Activated B cell treated with CpG ODN at 0.5 μM for 24 hours (primary cell): ENCODE measurements around the gene EXOSC9. TPM values are rescaled to one million over a fixed set of nuclear protein-coding genes. Genes with fewer than 3 reads are reported as not detected.
"Not testable (repeated sequence)": the region's sequence is repeated elsewhere in the genome, so short reads cannot be mapped to it uniquely, and the experiment has no call there.

Experiments used
- ATAC-seq: fragments of 200-7000 bp; cut with Tn5 transposase; one replicate; pipeline ENCODE4 v1.10.0; 2021; ENCODE audit warnings: low read depth, mild to moderate bottlenecking, moderate library complexity
- CTCF ChIA-PET: fragments of 350-600 bp; sonication (Branson Sonifier 250); formaldehyde crosslinking; loops from one replicate; lab custom pipeline; 2021; ENCODE audit warnings: antibody characterized with exemption; lab: Charles Lee
- POLR2A ChIA-PET: fragments of 350-600 bp; sonication (Branson Sonifier 250); formaldehyde crosslinking; loops from one replicate; lab custom pipeline; 2021; ENCODE audit warnings: antibody characterized with exemption; lab: Charles Lee
- DNase-seq: peaks from one replicate; pipeline ENCODE4 v3.0.0; 2022
- H3K27ac Mint-ChIP-seq: one replicate; pipeline ENCODE4 v1.8.0; 2020; ENCODE audit warnings: mixed read lengths
- H3K27me3 Mint-ChIP-seq: one replicate; pipeline ENCODE4 v1.8.0; 2021; ENCODE audit warnings: mixed read lengths
- H3K36me3 Mint-ChIP-seq: one replicate; pipeline ENCODE4 v1.8.0; 2021; ENCODE audit warnings: low read depth, mixed read lengths
- H3K4me1 Mint-ChIP-seq: one replicate; pipeline ENCODE4 v1.8.0; 2021; ENCODE audit warnings: mixed read lengths
- H3K4me3 Mint-ChIP-seq: one replicate; pipeline ENCODE4 v1.8.0; 2020; ENCODE audit warnings: mild to moderate bottlenecking, mixed read lengths
- H3K9me3 Mint-ChIP-seq: one replicate; pipeline ENCODE4 v1.8.0; 2020; ENCODE audit warnings: mixed read lengths
- intact Hi-C: fragments of 100-400 bp; cut with micrococcal nuclease; formaldehyde crosslinking; loops from one replicate; pipeline ENCODE4 v1.15.1; 2024
- total RNA-seq: library from RNA; stranded (reverse); gene quantifications from 2 replicates; pipeline ENCODE4 v1.2.3, GENCODE V29; 2022
- TF ChIP-seq, protein P1 (sequence below): fragments of 200-600 bp; IDR thresholded peaks from one replicate; pipeline ENCODE4 v1.8.0; 2022; ENCODE audit warnings: antibody characterized with exemption, mild to moderate bottlenecking

EXOSC9 gene, protein sequence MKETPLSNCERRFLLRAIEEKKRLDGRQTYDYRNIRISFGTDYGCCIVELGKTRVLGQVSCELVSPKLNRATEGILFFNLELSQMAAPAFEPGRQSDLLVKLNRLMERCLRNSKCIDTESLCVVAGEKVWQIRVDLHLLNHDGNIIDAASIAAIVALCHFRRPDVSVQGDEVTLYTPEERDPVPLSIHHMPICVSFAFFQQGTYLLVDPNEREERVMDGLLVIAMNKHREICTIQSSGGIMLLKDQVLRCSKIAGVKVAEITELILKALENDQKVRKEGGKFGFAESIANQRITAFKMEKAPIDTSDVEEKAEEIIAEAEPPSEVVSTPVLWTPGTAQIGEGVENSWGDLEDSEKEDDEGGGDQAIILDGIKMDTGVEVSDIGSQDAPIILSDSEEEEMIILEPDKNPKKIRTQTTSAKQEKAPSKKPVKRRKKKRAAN
- 37.5 and 39.1 TPM in 2 replicates for total RNA-seq

DNA sequence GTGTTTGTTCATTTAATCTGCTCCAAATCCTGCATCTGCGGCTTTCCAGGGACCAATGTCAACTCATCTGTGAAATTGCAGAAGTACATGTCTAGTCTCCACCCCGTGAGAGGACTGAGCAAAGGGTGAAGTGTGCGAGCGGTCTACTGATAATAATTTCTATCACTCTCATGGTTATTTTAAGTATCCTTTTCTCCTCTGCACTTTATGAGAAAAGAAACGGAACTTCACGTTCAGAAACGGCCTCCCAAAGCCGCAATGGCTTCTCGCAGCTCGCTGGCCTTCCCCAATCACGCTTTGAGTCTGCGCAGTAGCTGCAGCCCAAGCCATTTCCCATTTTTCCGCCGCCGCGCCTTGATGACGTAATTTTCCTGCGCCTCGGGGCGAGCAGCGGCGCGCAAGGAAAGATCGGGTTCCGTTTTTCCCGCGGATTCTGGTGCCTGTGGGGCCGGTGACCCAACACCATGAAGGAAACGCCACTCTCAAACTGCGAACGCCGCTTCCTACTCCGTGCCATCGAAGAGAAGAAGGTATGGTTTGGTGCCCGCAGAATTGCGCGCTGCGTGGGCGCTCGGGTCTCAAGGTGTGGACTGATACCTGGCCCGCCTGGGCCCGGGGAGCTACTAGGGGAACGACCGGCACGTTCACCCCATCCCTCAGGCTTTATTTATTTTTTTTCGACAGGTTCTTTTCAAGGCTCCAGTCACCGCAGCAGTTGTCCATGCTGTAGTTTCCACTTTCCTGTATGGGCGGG, at the start of gene EXOSC9:
Gene EXOSC9, plus strand, starts transcription at position 363 of the 754 bp plus-strand sequence. Its CDS starts 102 bp downstream, at position 465.
- POLR2A ChIA-PET: interaction anchor here (0.7 to 2.6 kb wide), 8 partner anchors 8 to 130 kb away, joined by 3 to 22 read pairs (median 4); partner anchors contain the start of genes ANXA5, BBS7 and CCNA2
- CTCF ChIA-PET: interaction anchor here (0.7 kb wide), 1 partner anchor 105 kb away, joined by 3 read pairs; the partner anchor contains the start of gene ANXA5
- Mint-ChIP-seq H3K36me3 (peaks cover 37% of the 10 kb centered on the region), H3K4me3 (peak within 1 kb of the TSS; percentile 96), H3K27me3 (no peaks in the 10 kb centered on the region), H3K27ac (peak within 1 kb of the TSS; percentile 100), H3K4me1 (peaks cover 31% of the 10 kb centered on the region), H3K9me3 (no peaks in the 10 kb centered on the region)
- peak; percentile 94 for DNase-seq
- TF ChIP-seq, protein P1, sequence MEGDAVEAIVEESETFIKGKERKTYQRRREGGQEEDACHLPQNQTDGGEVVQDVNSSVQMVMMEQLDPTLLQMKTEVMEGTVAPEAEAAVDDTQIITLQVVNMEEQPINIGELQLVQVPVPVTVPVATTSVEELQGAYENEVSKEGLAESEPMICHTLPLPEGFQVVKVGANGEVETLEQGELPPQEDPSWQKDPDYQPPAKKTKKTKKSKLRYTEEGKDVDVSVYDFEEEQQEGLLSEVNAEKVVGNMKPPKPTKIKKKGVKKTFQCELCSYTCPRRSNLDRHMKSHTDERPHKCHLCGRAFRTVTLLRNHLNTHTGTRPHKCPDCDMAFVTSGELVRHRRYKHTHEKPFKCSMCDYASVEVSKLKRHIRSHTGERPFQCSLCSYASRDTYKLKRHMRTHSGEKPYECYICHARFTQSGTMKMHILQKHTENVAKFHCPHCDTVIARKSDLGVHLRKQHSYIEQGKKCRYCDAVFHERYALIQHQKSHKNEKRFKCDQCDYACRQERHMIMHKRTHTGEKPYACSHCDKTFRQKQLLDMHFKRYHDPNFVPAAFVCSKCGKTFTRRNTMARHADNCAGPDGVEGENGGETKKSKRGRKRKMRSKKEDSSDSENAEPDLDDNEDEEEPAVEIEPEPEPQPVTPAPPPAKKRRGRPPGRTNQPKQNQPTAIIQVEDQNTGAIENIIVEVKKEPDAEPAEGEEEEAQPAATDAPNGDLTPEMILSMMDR: no peak
- intact Hi-C loops: loop anchor here (1.0 to 5.0 kb wide), 6 partner anchors 22 to 1121 kb away; partner anchors contain the start of genes ANXA5, BBS12, BBS7 and BLTP1
- peak; percentile 81 for ATAC-seq

DNA sequence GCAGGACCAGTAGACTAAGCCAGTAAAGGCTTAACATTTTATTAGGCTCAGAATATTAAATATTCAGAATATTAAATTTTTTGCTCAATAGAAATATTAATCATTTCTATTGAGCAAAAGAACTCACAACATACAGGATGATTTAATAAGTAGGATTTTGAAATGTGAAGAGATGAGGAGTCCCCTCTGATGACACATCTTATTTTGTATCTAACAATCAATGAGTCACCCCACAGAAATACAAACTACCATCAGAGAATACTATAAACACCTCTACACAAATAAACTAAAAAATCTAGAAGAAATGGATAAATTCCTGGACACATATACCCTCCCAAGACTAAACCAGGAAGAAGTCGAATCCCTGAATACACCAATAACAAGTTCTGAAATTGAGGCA, 49.0 kb upstream of the EXOSC9 start:
- H3K27ac Mint-ChIP-seq, CTCF ChIA-PET, H3K9me3 Mint-ChIP-seq, H3K4me1 Mint-ChIP-seq, H3K4me3 Mint-ChIP-seq, ATAC-seq, DNase-seq, POLR2A ChIA-PET, intact Hi-C loops, H3K36me3 Mint-ChIP-seq: not testable (repeated sequence)
- peaks cover 34% of the 10 kb centered on the region for H3K27me3 Mint-ChIP-seq

DNA sequence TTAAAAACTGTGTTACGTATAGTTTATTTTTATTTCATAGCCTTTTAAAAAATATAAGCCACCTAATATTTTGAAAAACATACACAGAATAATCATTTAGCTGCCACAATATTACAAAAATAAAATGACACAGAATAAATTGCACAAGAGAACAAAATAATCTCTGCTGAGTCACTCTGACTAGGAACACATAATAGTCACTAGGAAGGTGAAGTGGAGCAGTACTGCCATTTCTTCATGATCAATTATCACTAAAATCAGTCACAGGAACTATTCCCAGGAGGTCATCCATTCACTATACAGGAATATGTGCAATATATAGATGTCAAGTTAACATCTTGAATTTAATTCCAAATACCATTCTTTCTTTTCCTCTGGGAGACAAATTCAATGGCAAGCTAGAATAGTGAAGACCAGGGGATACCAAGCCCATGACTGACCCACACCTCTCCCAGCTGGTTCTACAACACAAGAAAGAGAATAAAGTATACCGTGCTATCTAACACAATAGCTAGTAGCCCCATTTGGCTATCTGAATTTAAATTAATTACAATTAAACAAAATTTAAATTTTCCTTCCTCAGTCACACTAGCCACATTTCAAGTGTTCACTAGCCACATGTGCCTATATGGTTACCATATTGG, 42.1 kb upstream of the EXOSC9 start:
- Mint-ChIP-seq H3K9me3 (peaks cover 3% of the 10 kb centered on the region), H3K4me1 (peaks cover 2% of the 10 kb centered on the region), H3K36me3 (no peaks in the 10 kb centered on the region), H3K27me3 (peaks cover 46% of the 10 kb centered on the region), H3K4me3 (no peak overlapping the region), H3K27ac (no peak overlapping the region)
- DNase-seq (no peak), ATAC-seq (no peak)
- intact Hi-C loops: no loop called here
- POLR2A ChIA-PET: no interaction called here
- TF ChIP-seq, protein P1: no peak
- CTCF ChIA-PET: no interaction called here

DNA sequence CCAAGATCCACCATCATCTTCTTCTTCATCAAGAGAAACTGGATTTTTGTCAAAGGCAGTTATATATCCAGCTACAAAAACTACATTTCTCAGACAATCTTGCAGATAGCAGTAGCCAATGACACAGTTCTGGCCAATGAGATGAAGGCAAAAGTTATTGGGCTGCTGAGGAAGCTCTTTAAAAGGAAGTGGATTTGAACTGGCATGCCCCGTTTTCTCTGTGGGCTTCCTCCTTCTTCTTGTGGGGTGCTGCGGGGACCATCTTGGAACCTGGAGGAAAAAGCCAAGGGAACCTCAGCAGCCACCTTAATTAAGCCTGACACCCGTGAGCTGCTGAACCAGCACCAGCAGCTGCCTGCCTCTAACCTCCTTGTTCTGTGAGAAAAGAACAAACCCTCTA, 40.9 kb upstream of the EXOSC9 start:
- ATAC-seq (no peak), DNase-seq (no peak)
- TF ChIP-seq, protein P1: no peak
- ChIA-PET CTCF (no interaction called here), POLR2A (no interaction called here)
- Mint-ChIP-seq H3K27me3 (peaks cover 43% of the 10 kb centered on the region), H3K9me3 (no peaks in the 10 kb centered on the region), H3K36me3 (no peaks in the 10 kb centered on the region), H3K4me3 (no peak overlapping the region), H3K27ac (no peak overlapping the region), H3K4me1 (peaks cover 4% of the 10 kb centered on the region)
- intact Hi-C loops: no loop called here

DNA sequence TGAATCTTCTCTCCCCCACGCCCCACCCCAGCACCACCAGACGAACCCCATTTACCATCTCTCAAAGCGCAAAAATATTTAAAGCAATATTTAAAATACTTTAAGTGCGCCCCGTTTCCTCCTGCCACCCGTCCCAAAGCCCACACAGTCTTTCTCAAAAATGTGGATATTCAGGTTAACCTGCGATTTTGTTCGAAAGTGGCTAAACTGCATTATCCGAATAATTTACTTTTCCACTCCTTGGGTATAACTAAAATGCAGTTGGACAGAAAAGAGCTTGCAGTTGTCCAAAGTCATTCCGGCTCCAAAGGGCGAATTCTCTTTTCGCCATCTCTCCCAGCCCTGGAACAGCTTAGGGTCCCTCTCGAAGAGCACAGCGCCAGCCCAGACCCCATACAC, 36.8 kb upstream of the EXOSC9 start:
- Mint-ChIP-seq H3K4me1 (peaks cover 8% of the 10 kb centered on the region), H3K27me3 (peaks cover 63% of the 10 kb centered on the region), H3K9me3 (no peaks in the 10 kb centered on the region), H3K36me3 (no peaks in the 10 kb centered on the region), H3K27ac (no peak overlapping the region), H3K4me3 (no peak overlapping the region)
- ATAC-seq (no peak), DNase-seq (no peak)
- POLR2A ChIA-PET: no interaction called here
- TF ChIP-seq, protein P1: no peak
- CTCF ChIA-PET: no interaction called here
- intact Hi-C loops: no loop called here
